Loucy (cell line): ENCODE data around the gene ZNF865.

Experiments used
- CTCF ChIP-seq: fragments of 200-600 bp; sonication (generic); conservative IDR thresholded peaks from 2 replicates; pipeline ENCODE4 v1.5.1; 2014; ENCODE audit warnings: mild to moderate bottlenecking, antibody characterized with exemption, low read length
- EZH2phosphoT487 ChIP-seq: fragments of 200-600 bp; IDR thresholded peaks from 2 replicates; pipeline ENCODE4 v1.6.1; 2018; ENCODE audit warnings: antibody characterized with exemption, mild to moderate bottlenecking, moderate library complexity, borderline replicate concordance

GRCh38 chr19:55658846-55659459, 53.5 kb downstream of the ZNF865 start:
- TF ChIP-seq CTCF (no peak), EZH2phosphoT487 (no peak)
